GM18526 (cell line): ENCODE measurements around the gene PDXK.

Experiments used
- POLR2A ChIP-seq: IDR thresholded peaks from 3 replicates; pipeline ENCODE4 v1.6.1; 2011; ENCODE audit not compliant: insufficient read length; ENCODE audit errors: extremely low read depth

PDXK gene

DNA sequence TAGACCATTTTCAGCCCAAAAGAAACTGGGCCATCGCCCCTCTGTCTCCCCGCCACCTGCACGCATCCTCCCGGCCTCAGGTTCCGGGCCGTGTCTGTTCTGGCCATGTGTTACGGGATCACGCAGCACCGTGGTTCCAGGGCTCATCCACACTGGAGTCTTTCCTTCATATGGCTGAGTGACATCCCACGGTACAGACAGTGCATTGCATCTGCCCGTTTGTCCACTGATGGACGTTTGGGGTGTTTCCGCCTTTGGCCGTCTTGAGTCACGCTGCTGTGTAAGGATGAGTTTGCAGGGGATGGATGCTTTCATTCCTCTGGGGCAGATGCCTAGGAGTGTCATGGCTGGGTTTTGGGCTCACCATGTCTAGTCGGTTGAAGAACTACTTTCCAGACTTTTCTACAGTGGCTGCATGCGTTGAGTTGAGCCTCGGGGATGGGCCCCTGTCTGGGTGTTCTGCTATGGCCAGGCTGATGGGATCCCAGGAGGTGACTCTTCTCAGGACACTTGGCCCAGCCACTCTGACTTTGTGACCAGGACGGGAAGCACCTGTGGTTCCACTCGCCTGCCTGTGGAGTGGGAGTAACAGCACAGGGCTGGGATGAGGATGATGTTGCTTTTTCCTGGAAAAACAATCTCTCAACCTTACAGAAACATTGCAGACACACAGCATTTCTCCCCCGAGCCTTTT, 87.2 kb downstream of the PDXK start:
- peak; percentile 1 for TF ChIP-seq POLR2A

DNA sequence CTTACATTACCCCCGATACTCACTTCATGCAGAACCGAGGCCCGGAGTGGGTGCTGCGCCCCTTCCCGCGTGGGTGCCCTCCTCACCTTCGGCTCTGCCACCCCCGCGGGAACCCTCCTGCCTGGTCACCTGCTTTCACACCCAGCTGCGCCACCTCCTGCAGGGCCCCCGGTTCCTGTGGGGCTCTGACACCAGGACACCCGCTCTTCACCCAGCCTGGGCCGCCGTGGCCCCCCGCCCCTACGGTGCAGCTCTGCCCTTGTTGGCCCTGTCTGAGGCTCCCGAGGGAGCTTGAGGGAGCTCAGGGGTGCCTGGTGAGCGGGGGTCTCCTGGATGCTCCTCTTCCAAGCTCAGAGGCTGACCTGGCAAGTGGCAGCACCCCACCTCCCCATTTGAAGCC, 89.4 kb downstream of the PDXK start:
- TF ChIP-seq POLR2A: no peak

DNA sequence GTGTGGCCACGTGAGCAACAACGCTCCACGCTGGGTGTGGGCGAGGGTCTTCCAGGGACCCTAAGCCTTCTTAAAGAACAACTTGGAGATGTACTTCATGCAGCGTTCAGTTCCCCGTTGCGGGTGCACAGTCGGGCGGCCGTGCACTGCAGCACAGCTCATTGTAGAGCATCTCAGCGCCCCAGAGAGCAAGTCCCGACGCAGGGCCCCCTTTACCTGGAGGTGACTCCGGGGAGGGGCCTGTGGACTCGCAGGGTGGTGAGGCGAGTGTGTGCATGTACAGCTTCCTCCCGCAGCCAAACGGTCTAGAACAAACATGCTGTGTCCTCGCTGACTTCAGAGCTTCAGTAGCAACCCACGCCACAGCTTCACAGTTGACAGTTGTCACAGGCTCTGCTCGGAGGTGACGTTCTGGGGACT, 89.9 kb downstream of the PDXK start:
- TF ChIP-seq POLR2A: no peak

- no peak for TF ChIP-seq POLR2A
Observed at GRCh38 chr21:43809346-43809799, 90.4 kb downstream of the PDXK start.

DNA sequence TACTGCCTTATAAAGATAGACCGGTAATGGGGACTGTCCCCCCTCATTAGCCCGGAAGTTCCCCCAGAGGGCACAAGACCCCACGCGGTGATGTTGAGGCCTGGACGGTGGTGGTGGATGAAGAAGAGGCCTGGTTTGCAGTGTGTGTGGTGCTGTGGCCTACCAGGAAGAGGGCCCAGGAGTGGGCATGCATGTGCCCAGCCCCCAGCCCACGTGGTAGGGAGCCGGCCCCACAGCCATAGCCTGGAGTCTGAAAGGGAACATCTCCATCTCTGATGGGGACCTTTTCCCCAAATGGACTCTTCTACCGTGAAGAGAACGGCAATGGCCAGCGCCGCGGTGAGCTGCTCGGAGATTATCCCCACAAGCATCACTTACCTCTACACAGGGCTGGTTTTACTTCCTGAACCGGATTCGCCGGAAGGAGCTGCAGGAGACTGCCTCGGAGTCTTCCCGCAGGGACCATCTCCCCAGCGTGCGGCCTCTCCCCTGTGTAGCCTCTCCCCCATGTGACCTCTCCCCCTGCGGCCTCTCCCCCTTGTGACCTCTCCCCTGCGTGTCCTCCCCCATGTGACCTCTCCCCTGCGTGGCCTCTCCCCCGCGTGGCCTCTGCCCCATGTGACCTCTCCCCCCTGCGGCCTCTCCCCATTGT, 91.0 kb downstream of the PDXK start:
- no peak for TF ChIP-seq POLR2A

DNA sequence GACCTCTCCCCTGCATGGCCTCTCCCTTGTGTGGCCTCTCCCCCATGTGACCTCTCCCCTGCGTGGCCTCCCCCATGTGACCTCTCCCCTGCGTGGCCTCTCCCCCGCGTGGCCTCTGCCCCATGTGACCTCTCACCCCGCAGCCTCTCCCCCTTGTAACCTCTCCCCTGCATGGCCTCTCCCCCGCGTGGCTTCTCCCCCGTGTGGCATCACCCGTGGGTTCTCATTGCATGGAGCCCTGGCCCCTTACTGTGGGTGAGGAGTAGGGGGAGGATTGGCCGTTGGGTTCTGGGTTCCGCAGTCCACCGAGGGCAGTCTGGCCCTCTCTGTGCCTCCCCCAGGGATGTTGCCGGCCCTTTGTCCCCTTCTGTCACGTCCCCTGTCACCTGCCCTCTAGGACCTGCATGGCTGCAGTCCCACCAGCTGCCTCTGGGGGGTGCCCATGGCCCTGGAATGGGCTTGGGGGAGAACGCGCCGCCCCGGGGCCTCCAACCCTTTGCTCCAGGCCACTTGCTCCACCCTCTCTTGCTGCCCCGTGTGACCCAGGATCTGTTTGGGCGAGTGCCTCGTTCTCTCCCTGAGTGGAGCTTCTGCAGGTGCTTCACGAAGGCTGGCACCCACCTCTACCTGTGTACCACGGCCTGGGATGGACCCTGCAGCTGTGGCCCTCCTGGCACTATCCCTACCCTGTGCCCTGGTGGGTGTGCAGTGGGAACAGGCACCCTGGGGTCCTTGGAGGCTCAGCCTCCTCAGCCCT, 91.8 kb downstream of the PDXK start:
- no peak for TF ChIP-seq POLR2A

GRCh38 chr21:43811262-43812105, 92.6 kb downstream of the PDXK start:
- no peak for TF ChIP-seq POLR2A
